ENCODE results near the gene TPCN1. TPM values are rescaled to one million over a fixed set of nuclear protein-coding genes. Genes with fewer than 3 reads are reported as not detected.

The TPCN1 gene
- total RNA-seq, 3 donors from 2014 or later (not counting 1 experiment from before 2014, with no cell fraction given), result 7.2 to 21.4 (median 10.7) TPM

DNA sequence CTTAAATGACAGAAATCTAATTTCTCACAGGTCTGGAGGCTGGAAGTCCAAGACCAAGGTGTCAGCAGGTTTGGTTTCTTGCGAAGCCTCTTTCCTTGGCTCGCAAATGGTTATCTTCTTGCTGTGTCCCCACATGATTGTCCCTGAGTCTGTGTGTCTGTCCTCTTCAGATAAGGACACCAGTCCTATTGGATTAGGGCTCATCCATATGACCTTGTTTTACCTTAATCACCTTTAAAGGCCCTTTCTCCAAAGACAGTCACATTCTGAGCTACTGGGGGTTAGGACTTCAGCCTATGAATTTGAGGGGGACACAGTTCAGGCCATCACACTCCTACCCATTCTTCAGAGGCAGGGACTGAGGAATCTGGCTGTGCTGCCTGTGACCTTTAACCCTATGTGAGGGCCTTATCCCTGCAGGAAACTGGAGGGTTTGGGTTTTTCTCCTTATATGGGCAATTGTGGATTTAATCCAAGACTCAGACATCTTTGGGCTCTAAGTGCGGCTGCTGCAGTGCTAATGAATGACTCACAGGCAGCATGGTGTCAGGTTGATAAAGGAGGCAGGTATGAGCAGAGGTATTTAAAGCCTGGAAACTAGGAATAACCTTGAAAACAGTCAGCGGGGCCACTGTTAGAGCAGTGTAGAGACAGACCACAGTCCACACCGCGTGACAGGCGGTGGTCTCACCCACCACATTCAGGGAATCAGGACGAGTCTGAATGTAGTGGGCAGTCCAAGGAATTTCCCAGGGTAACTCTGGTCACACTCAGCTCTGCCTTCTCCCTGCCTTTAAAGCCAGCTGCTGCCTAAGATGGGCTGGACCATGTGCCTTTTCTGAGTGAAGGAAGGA lies 10.2 kb downstream of the TPCN1 start:
- H3K4me3 Mint-ChIP-seq, result no peak overlapping the region
- no peaks in the 10 kb centered on the region for H3K27me3 ChIP-seq (ENCODE audit: control insufficient read depth, insufficient read depth, low read length)
- 84% methylated on average over 8 of the region's 8 CpGs for WGBS (ENCODE audit: insufficient coverage)
- H3K9me3 ChIP-seq (ENCODE audit: control insufficient read depth, insufficient read depth, low read length), result no peaks in the 10 kb centered on the region
- intact Hi-C loops (cut with micrococcal nuclease), result loop anchor here (5.0 kb wide), 1 partner anchor 34 kb away; no protein-coding TSS in a partner anchor
- peaks cover 11% of the 10 kb centered on the region for H3K36me3 ChIP-seq (ENCODE audit: control insufficient read depth, insufficient read depth, low read length)
- ATAC-seq (no peak), DNase-seq (no peak)
- no peak overlapping the region for H3K4me3 ChIP-seq (ENCODE audit: low read length)
- TF ChIP-seq, protein P1, sequence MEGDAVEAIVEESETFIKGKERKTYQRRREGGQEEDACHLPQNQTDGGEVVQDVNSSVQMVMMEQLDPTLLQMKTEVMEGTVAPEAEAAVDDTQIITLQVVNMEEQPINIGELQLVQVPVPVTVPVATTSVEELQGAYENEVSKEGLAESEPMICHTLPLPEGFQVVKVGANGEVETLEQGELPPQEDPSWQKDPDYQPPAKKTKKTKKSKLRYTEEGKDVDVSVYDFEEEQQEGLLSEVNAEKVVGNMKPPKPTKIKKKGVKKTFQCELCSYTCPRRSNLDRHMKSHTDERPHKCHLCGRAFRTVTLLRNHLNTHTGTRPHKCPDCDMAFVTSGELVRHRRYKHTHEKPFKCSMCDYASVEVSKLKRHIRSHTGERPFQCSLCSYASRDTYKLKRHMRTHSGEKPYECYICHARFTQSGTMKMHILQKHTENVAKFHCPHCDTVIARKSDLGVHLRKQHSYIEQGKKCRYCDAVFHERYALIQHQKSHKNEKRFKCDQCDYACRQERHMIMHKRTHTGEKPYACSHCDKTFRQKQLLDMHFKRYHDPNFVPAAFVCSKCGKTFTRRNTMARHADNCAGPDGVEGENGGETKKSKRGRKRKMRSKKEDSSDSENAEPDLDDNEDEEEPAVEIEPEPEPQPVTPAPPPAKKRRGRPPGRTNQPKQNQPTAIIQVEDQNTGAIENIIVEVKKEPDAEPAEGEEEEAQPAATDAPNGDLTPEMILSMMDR (IDR thresholded peaks at IDR 0.05), result no peak
- peaks cover 12 to 19% of the 10 kb centered on the region in 2 donors for H3K4me1 Mint-ChIP-seq
- H3K4me1 ChIP-seq (ENCODE audit: control insufficient read depth, insufficient read depth, low read length), result peaks cover 46% of the 10 kb centered on the region
- no peak overlapping the region for H3K27ac ChIP-seq (ENCODE audit: low read length)
- H3K27ac Mint-ChIP-seq, result no peak overlapping the region
- no peaks in the 10 kb centered on the region for H3K27me3 Mint-ChIP-seq (ENCODE audit: low read depth in 2 of 2)
- no peaks in the 10 kb centered on the region for H3K9me3 Mint-ChIP-seq
- no peaks in the 10 kb centered on the region for H3K36me3 Mint-ChIP-seq

DNA sequence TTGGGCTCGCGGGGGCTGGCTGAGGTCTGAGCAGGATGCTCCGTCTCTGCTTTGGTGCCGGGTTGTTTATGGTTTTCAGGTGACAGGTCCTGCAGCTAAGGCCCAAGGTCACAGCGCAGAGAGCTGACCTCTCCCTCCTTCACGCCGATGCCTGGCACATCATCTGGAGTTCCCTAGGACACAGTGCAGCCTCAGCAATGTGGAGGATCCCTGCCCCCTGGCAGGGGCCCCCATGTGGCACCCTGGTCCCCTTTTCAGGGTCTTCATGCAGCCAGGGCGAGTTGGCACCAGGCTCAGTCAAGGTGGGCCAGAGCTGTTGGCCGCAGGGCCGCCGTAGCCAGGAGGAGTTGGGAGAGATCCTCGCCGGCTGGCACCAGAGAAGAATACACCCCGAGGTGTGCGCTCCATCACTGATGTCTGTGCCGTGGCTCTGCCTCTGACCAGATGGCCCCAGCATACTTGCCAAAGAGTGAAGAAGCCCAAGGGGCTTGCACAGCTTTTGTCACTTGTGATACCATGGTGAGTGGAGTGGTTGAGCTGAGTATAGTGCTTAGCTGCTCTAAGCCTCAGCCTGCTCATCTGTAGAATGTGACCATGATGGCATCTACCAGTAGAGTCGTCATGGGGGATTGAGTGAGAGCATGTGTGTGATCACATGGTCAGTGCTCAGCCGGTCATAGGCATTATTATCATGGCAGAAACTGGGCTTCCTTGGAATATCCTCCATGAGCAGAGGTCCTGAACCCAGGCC lies 11.0 kb downstream of the TPCN1 start:
- Histone ChIP-seq H3K4me3 (ENCODE audit: low read length) (no peak overlapping the region), H3K9me3 (ENCODE audit: control insufficient read depth, insufficient read depth, low read length) (no peaks in the 10 kb centered on the region), H3K36me3 (ENCODE audit: control insufficient read depth, insufficient read depth, low read length) (peaks cover 11% of the 10 kb centered on the region), H3K4me1 (ENCODE audit: control insufficient read depth, insufficient read depth, low read length) (peaks cover 47% of the 10 kb centered on the region), H3K27ac (ENCODE audit: low read length) (peak overlapping the region; percentile 55), H3K27me3 (ENCODE audit: control insufficient read depth, insufficient read depth, low read length) (no peaks in the 10 kb centered on the region)
- no peak overlapping the region for H3K27ac Mint-ChIP-seq
- no peaks in the 10 kb centered on the region for H3K27me3 Mint-ChIP-seq (ENCODE audit: low read depth in 2 of 2)
- peaks cover 12 to 19% of the 10 kb centered on the region in 2 donors for H3K4me1 Mint-ChIP-seq
- ATAC-seq (no peak), DNase-seq (no peak)
- peak overlapping the region; percentile 85 for H3K4me3 Mint-ChIP-seq
- no peaks in the 10 kb centered on the region for H3K36me3 Mint-ChIP-seq
- TF ChIP-seq, protein P1 (IDR thresholded peaks at IDR 0.05), result no peak
- intact Hi-C loops (cut with micrococcal nuclease), result loop anchor here (5.0 kb wide), 1 partner anchor 35 kb away; no protein-coding TSS in a partner anchor
- no peaks in the 10 kb centered on the region for H3K9me3 Mint-ChIP-seq
- WGBS (ENCODE audit: insufficient coverage), result 96% methylated on average over 18 of the region's 18 CpGs

DNA sequence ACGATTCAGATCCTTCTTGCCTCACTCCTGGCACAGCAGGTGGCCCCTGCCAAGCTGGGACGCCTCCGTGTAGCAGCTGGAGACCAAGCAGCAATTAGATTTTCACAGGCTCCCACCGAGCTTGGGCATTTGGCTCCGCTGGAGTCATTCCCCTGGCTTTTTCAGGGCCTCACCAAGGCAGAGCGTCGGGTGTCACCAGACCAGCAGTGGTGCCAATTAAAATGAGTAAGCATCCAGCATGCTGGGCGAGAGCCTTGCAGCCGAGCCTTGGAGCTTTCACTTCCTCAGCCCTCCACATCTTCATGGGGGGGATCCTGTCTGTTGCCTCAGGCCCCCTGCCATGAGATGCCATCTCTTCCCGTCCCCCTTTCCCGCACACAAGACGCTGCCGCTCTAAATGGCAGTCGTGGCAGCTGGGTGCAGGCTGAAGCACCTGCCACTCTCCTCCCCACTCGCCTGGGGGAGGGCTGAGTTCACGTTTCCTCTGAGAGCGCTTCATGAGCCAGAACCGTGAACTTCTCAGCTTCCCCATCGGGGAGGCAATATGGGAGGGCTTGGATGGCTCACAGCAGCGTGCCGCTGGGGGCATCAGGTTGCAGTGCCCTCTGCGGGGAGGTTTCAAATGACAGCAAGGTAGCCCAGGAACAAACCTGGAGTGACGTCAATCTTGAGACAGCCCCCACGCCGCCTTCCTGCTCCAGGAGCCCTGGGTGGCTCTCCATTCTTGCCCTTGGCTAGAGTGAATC lies 11.7 kb downstream of the TPCN1 start:
- ATAC-seq (peak; percentile 89 to 94 (median 92)), DNase-seq (peak; percentile 34 to 87)
- Histone ChIP-seq H3K36me3 (ENCODE audit: control insufficient read depth, insufficient read depth, low read length) (peaks cover 11% of the 10 kb centered on the region), H3K27ac (ENCODE audit: low read length) (peak overlapping the region; percentile 55), H3K27me3 (ENCODE audit: control insufficient read depth, insufficient read depth, low read length) (no peaks in the 10 kb centered on the region), H3K4me1 (ENCODE audit: control insufficient read depth, insufficient read depth, low read length) (peaks cover 47% of the 10 kb centered on the region), H3K9me3 (ENCODE audit: control insufficient read depth, insufficient read depth, low read length) (no peaks in the 10 kb centered on the region), H3K4me3 (ENCODE audit: low read length) (peak overlapping the region; percentile 15)
- TF ChIP-seq, protein P1 (IDR thresholded peaks at IDR 0.05), result no peak
- 32% methylated on average over 25 of the region's 25 CpGs for WGBS (ENCODE audit: insufficient coverage)
- H3K27ac Mint-ChIP-seq, result peak overlapping the region in 1 of 2 donors; percentile 65
- H3K4me1 Mint-ChIP-seq, result peaks cover 12 to 19% of the 10 kb centered on the region in 2 donors
- peak overlapping the region; percentile 85 for H3K4me3 Mint-ChIP-seq
- H3K9me3 Mint-ChIP-seq, result no peaks in the 10 kb centered on the region
- intact Hi-C loops (cut with micrococcal nuclease), result loop anchor here (5.0 kb wide), 1 partner anchor 36 kb away; no protein-coding TSS in a partner anchor
- H3K36me3 Mint-ChIP-seq, result no peaks in the 10 kb centered on the region
- no peaks in the 10 kb centered on the region for H3K27me3 Mint-ChIP-seq (ENCODE audit: low read depth in 2 of 2)

Data from natural killer cell (primary cell).